ENCODE results near the gene MAML2. TPM values are rescaled to one million over a fixed set of nuclear protein-coding genes. Genes with fewer than 3 reads are reported as not detected.

Gene MAML2
- total and polyA plus RNA-seq, 2 of the 13 experiments (the other 11 are each of a cell fraction or from before 2014, with no cell fraction given), result 2.3 to 25.9 TPM

DNA sequence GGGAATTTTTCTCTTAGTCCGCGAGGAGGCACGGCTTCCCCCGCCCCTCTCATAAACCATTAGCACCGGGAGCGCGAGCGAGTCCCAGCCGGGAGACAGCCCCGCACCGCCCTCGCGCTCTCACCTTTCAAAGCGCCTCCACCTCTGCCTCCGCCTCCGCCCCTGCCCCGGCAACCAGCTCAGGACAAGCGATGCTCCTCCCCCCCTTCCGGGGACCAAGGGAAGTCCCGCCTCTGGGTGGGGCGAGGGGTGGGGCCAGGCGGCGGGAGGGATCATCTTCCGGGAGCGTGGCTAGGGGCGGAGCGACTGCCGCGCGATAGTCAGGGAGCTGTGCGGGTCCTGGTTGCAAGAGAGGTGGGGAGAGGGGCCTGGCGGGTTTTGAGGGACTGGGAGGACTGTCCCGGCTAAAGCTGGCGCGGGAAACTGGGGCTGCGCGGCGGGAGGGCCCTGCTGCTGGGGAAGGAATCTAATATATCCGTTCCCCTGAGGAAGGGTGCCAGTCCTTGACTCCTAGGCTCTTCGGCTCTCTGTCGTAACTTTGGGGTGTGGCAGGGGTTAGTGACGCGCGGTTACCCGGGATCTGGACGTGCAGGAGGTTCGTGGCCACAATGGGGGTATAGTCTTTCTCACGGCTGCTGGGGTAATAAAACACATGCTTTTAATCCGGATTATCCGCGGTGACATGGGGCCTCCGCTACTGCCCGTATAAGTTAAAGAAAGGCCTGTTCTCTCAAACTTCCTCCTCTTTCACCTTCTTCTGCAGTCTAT is 46.9 kb upstream of the MAML2 start, which contains the start of the genes CCDC82 and JRKL (continued):
- TF ChIP-seq, protein P1, sequence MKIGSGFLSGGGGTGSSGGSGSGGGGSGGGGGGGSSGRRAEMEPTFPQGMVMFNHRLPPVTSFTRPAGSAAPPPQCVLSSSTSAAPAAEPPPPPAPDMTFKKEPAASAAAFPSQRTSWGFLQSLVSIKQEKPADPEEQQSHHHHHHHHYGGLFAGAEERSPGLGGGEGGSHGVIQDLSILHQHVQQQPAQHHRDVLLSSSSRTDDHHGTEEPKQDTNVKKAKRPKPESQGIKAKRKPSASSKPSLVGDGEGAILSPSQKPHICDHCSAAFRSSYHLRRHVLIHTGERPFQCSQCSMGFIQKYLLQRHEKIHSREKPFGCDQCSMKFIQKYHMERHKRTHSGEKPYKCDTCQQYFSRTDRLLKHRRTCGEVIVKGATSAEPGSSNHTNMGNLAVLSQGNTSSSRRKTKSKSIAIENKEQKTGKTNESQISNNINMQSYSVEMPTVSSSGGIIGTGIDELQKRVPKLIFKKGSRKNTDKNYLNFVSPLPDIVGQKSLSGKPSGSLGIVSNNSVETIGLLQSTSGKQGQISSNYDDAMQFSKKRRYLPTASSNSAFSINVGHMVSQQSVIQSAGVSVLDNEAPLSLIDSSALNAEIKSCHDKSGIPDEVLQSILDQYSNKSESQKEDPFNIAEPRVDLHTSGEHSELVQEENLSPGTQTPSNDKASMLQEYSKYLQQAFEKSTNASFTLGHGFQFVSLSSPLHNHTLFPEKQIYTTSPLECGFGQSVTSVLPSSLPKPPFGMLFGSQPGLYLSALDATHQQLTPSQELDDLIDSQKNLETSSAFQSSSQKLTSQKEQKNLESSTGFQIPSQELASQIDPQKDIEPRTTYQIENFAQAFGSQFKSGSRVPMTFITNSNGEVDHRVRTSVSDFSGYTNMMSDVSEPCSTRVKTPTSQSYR (CRISPR knock-in tag; IDR thresholded peaks at IDR 0.05; ENCODE audit: borderline replicate concordance), result no peak; the same call in 1 of the 2 replicates
- TF ChIP-seq ZNF572 (CRISPR knock-in tag; IDR thresholded peaks at IDR 0.05), result no peak
- TF ChIP-seq, protein P2, sequence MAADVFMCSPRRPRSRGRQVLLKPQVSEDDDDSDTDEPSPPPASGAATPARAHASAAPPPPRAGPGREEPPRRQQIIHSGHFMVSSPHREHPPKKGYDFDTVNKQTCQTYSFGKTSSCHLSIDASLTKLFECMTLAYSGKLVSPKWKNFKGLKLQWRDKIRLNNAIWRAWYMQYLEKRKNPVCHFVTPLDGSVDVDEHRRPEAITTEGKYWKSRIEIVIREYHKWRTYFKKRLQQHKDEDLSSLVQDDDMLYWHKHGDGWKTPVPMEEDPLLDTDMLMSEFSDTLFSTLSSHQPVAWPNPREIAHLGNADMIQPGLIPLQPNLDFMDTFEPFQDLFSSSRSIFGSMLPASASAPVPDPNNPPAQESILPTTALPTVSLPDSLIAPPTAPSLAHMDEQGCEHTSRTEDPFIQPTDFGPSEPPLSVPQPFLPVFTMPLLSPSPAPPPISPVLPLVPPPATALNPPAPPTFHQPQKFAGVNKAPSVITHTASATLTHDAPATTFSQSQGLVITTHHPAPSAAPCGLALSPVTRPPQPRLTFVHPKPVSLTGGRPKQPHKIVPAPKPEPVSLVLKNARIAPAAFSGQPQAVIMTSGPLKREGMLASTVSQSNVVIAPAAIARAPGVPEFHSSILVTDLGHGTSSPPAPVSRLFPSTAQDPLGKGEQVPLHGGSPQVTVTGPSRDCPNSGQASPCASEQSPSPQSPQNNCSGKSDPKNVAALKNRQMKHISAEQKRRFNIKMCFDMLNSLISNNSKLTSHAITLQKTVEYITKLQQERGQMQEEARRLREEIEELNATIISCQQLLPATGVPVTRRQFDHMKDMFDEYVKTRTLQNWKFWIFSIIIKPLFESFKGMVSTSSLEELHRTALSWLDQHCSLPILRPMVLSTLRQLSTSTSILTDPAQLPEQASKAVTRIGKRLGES (CRISPR knock-in tag; IDR thresholded peaks at IDR 0.05; ENCODE audit: borderline replicate concordance), result 0 out of 2 replicates have a peak, but pooled peaks have one; percentile 56
- TF ChIP-seq ZNF616 (CRISPR knock-in tag; IDR thresholded peaks at IDR 0.05; ENCODE audit: low read depth), result peak; percentile 52; the same call in 1 of the 2 replicates
- 0 out of 2 replicates have a peak, but pooled peaks have one; percentile 34 for TF ChIP-seq AKAP8 (CRISPR knock-in tag; IDR thresholded peaks at IDR 0.05)
- no peak for TF ChIP-seq RORA (CRISPR knock-in tag; IDR thresholded peaks at IDR 0.05)
- TF ChIP-seq CBX5 (CRISPR knock-in tag; IDR thresholded peaks at IDR 0.05; ENCODE audit: borderline replicate concordance), result 0 out of 2 replicates have a peak, but pooled peaks have one; percentile 46
- TF ChIP-seq ISX (CRISPR knock-in tag; conservative IDR thresholded peaks at IDR 0.05), result no peak
- no peak for TF ChIP-seq KDM3A (CRISPR knock-in tag; IDR thresholded peaks at IDR 0.05; ENCODE audit: low read depth)
- TF ChIP-seq ZNF546 (CRISPR knock-in tag; conservative IDR thresholded peaks at IDR 0.05), result peak; percentile 33; the same call in 1 of the 2 replicates
- peak; percentile 84 for TF ChIP-seq TBX2 (CRISPR knock-in tag; IDR thresholded peaks at IDR 0.05; ENCODE audit: borderline replicate concordance)
- peak; percentile 75 for TF ChIP-seq ZNF619 (CRISPR knock-in tag; IDR thresholded peaks at IDR 0.05)
- no peak for TF ChIP-seq FOXO1 (CRISPR knock-in tag; IDR thresholded peaks at IDR 0.05)
- TF ChIP-seq, protein P3, sequence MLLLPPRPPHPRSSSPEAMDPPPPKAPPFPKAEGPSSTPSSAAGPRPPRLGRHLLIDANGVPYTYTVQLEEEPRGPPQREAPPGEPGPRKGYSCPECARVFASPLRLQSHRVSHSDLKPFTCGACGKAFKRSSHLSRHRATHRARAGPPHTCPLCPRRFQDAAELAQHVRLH (CRISPR knock-in tag; IDR thresholded peaks at IDR 0.05; ENCODE audit: borderline replicate concordance, low read depth), result peak; percentile 84; the same call in 1 of the 2 replicates
- no peak for TF ChIP-seq FOXP1 (IDR thresholded peaks at IDR 0.05)
- no peak for TF ChIP-seq FOXP1 (CRISPR knock-in tag; IDR thresholded peaks at IDR 0.05)
- TF ChIP-seq ZNF615 (CRISPR knock-in tag; IDR thresholded peaks at IDR 0.05; ENCODE audit: borderline replicate concordance), result no peak
- peak; percentile 54; the same call in 1 of the 2 replicates for TF ChIP-seq ZNF841 (CRISPR knock-in tag; IDR thresholded peaks at IDR 0.05; ENCODE audit: borderline replicate concordance)
- TF ChIP-seq ZNF331 (CRISPR knock-in tag; IDR thresholded peaks at IDR 0.05), result peak; percentile 54; the same call in 1 of the 2 replicates
- no peak for TF ChIP-seq JARID2 (CRISPR knock-in tag; IDR thresholded peaks at IDR 0.05; ENCODE audit: insufficient replicate concordance)
- TF ChIP-seq ZNF530 (CRISPR knock-in tag; IDR thresholded peaks at IDR 0.05; ENCODE audit: low read depth), result no peak
- TF ChIP-seq PAX8 (CRISPR knock-in tag; IDR thresholded peaks at IDR 0.05; ENCODE audit: borderline replicate concordance), result no peak
- no peak for TF ChIP-seq SRF (IDR thresholded peaks at IDR 0.05; ENCODE audit: low read depth, low read length)
- TF ChIP-seq, protein P4, sequence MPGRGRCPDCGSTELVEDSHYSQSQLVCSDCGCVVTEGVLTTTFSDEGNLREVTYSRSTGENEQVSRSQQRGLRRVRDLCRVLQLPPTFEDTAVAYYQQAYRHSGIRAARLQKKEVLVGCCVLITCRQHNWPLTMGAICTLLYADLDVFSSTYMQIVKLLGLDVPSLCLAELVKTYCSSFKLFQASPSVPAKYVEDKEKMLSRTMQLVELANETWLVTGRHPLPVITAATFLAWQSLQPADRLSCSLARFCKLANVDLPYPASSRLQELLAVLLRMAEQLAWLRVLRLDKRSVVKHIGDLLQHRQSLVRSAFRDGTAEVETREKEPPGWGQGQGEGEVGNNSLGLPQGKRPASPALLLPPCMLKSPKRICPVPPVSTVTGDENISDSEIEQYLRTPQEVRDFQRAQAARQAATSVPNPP (CRISPR knock-in tag; IDR thresholded peaks at IDR 0.05), result 0 out of 2 replicates have a peak, but pooled peaks have one; percentile 18
